IPS-18c (cell line): ENCODE data around the gene AUH.
"Not testable (repeated sequence)": the region's sequence is repeated elsewhere in the genome, so short reads cannot be mapped to it uniquely, and the experiment has no call there.

Source experiments
- H3K4me3 ChIP-seq: 2 replicates; pipeline ENCODE4 v1.7.0; 2013; ENCODE audit warnings: low read depth, mild to moderate bottlenecking, low read length, moderate library complexity; ENCODE audit not compliant: insufficient read depth
- H3K9me3 ChIP-seq: one replicate; pipeline ENCODE4 v1.6.1; 2013; ENCODE audit warnings: mild to moderate bottlenecking, low read length, moderate library complexity; ENCODE audit not compliant: control insufficient read depth, insufficient read depth

The AUH gene

GRCh38 chr9:91212596-91213243, 149.0 kb downstream of the AUH start:
- Histone ChIP-seq H3K9me3 (no peaks in the 10 kb centered on the region), H3K4me3 (no peak overlapping the region)

- Histone ChIP-seq H3K9me3 (no peaks in the 10 kb centered on the region), H3K4me3 (no peak overlapping the region)
Observed at GRCh38 chr9:91211919-91212318, 149.8 kb downstream of the AUH start.

GRCh38 chr9:91211414-91211813, 150.3 kb downstream of the AUH start:
- H3K4me3 ChIP-seq: no peak overlapping the region
- no peaks in the 10 kb centered on the region for H3K9me3 ChIP-seq

GRCh38 chr9:91210318-91210717, 151.4 kb downstream of the AUH start:
- Histone ChIP-seq H3K4me3 (no peak overlapping the region), H3K9me3 (no peaks in the 10 kb centered on the region)

- no peaks in the 10 kb centered on the region for H3K9me3 ChIP-seq
- H3K4me3 ChIP-seq: no peak overlapping the region
Observed at GRCh38 chr9:91208837-91209236, 152.9 kb downstream of the AUH start.

GRCh38 chr9:91208419-91208745, 153.3 kb downstream of the AUH start:
- Histone ChIP-seq H3K4me3 (no peak overlapping the region), H3K9me3 (no peaks in the 10 kb centered on the region)

GRCh38 chr9:91207729-91208418, 153.8 kb downstream of the AUH start:
- no peak overlapping the region for H3K4me3 ChIP-seq
- H3K9me3 ChIP-seq: no peaks in the 10 kb centered on the region

GRCh38 chr9:91207397-91207728, 154.4 kb downstream of the AUH start:
- no peaks in the 10 kb centered on the region for H3K9me3 ChIP-seq

GRCh38 chr9:91206806-91207205, 154.9 kb downstream of the AUH start:
- no peaks in the 10 kb centered on the region for H3K9me3 ChIP-seq
- no peak overlapping the region for H3K4me3 ChIP-seq

More at GRCh38 chr9:91207397-91207728, 154.4 kb downstream of the AUH start:
- no peak overlapping the region for H3K4me3 ChIP-seq

- no peaks in the 10 kb centered on the region for H3K9me3 ChIP-seq
Observed at GRCh38 chr9:91202736-91203283, 158.9 kb downstream of the AUH start.

GRCh38 chr9:91200692-91201336, 160.9 kb downstream of the AUH start:
- Histone ChIP-seq H3K4me3 (no peak overlapping the region), H3K9me3 (no peaks in the 10 kb centered on the region)

More at GRCh38 chr9:91202736-91203283, 158.9 kb downstream of the AUH start:
- no peak overlapping the region for H3K4me3 ChIP-seq

- Histone ChIP-seq H3K4me3 (no peak overlapping the region), H3K9me3 (no peaks in the 10 kb centered on the region)
Observed at GRCh38 chr9:91199739-91200497, 161.8 kb downstream of the AUH start.

- H3K4me3 ChIP-seq, H3K9me3 ChIP-seq: not testable (repeated sequence)
Observed at GRCh38 chr9:91198881-91199280, 162.8 kb downstream of the AUH start.

- Histone ChIP-seq H3K9me3 (no peaks in the 10 kb centered on the region), H3K4me3 (no peak overlapping the region)
Observed at GRCh38 chr9:91198405-91198804, 163.3 kb downstream of the AUH start.

GRCh38 chr9:91197232-91198181, 164.2 kb downstream of the AUH start:
- H3K4me3 ChIP-seq: no peak overlapping the region
- no peaks in the 10 kb centered on the region for H3K9me3 ChIP-seq

- Histone ChIP-seq H3K9me3 (no peaks in the 10 kb centered on the region), H3K4me3 (no peak overlapping the region)
Observed at GRCh38 chr9:91196103-91196950, 165.4 kb downstream of the AUH start.
